RWPE2 (cell line): ENCODE data around the gene LIN28A.

Source experiments
- ATAC-seq: fragments of 200-7000 bp; cut with Tn5 transposase; 3 replicates; pipeline ENCODE4 v1.9.1; 2021; ENCODE audit warnings: low read depth
- DNase-seq: peaks from one replicate; pipeline ENCODE4 v3.0.0-alpha.2; 2020; ENCODE audit warnings: low spot score
- H3K27ac ChIP-seq: fragments of 450-650 bp; 2 replicates; pipeline ENCODE4 v1.5.1; 2017; ENCODE audit warnings: mild to moderate bottlenecking; ENCODE audit not compliant: poor library complexity, severe bottlenecking
- H3K27me3 ChIP-seq: fragments of 250-450 bp; sonication (Bioruptor Pico); 2 replicates; pipeline ENCODE4 v1.5.1; 2021; ENCODE audit warnings: mild to moderate bottlenecking, moderate library complexity; ENCODE audit not compliant: insufficient read depth, poor library complexity, severe bottlenecking
- H3K36me3 ChIP-seq: fragments of 250-450 bp; sonication (Bioruptor Pico); 2 replicates; pipeline ENCODE4 v1.5.1; 2020; ENCODE audit warnings: low read depth, mild to moderate bottlenecking, moderate library complexity
- H3K4me1 ChIP-seq: fragments of 250-450 bp; sonication (Bioruptor Pico); 2 replicates; pipeline ENCODE4 v1.5.1; 2021; ENCODE audit warnings: mild to moderate bottlenecking, moderate library complexity; ENCODE audit not compliant: insufficient read depth, poor library complexity, severe bottlenecking
- H3K4me3 ChIP-seq: fragments of 250-450 bp; sonication (Bioruptor Pico); 2 replicates; pipeline ENCODE4 v1.5.1; 2021; ENCODE audit warnings: mild to moderate bottlenecking, moderate library complexity; ENCODE audit not compliant: severe bottlenecking
- H3K9me3 ChIP-seq: fragments of 250-450 bp; sonication (Bioruptor Pico); 2 replicates; pipeline ENCODE4 v1.5.1; 2021; ENCODE audit warnings: mild to moderate bottlenecking, moderate library complexity; ENCODE audit not compliant: severe bottlenecking
- TF ChIP-seq, protein P1 (sequence below): fragments of 450-650 bp; IDR thresholded peaks from one replicate; pipeline ENCODE4 v1.5.1; 2017; ENCODE audit warnings: mild to moderate bottlenecking, moderate library complexity; ENCODE audit not compliant: poor library complexity, severe bottlenecking

Gene LIN28A

GRCh38 chr1:26468911-26469310, 58.3 kb downstream of the LIN28A start:
- ATAC-seq (no peak), DNase-seq (no peak)
- no peaks in the 10 kb centered on the region for H3K9me3 ChIP-seq
- no peaks in the 10 kb centered on the region for H3K27me3 ChIP-seq
- peak overlapping the region; percentile 91 for H3K27ac ChIP-seq
- peaks cover 42% of the 10 kb centered on the region for H3K36me3 ChIP-seq
- TF ChIP-seq, protein P1, sequence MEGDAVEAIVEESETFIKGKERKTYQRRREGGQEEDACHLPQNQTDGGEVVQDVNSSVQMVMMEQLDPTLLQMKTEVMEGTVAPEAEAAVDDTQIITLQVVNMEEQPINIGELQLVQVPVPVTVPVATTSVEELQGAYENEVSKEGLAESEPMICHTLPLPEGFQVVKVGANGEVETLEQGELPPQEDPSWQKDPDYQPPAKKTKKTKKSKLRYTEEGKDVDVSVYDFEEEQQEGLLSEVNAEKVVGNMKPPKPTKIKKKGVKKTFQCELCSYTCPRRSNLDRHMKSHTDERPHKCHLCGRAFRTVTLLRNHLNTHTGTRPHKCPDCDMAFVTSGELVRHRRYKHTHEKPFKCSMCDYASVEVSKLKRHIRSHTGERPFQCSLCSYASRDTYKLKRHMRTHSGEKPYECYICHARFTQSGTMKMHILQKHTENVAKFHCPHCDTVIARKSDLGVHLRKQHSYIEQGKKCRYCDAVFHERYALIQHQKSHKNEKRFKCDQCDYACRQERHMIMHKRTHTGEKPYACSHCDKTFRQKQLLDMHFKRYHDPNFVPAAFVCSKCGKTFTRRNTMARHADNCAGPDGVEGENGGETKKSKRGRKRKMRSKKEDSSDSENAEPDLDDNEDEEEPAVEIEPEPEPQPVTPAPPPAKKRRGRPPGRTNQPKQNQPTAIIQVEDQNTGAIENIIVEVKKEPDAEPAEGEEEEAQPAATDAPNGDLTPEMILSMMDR: no peak
- H3K4me3 ChIP-seq: no peak overlapping the region
- H3K4me1 ChIP-seq: peaks cover 17% of the 10 kb centered on the region

- H3K36me3 ChIP-seq: peaks cover 43% of the 10 kb centered on the region
- peaks cover 18% of the 10 kb centered on the region for H3K4me1 ChIP-seq
- H3K27me3 ChIP-seq: no peaks in the 10 kb centered on the region
- TF ChIP-seq, protein P1: no peak
- no peak overlapping the region for H3K4me3 ChIP-seq
- no peak for ATAC-seq
- DNase-seq: no peak
- H3K27ac ChIP-seq: peak overlapping the region; percentile 91
- H3K9me3 ChIP-seq: no peaks in the 10 kb centered on the region
Observed at GRCh38 chr1:26469558-26469957, 58.9 kb downstream of the LIN28A start.

DNA sequence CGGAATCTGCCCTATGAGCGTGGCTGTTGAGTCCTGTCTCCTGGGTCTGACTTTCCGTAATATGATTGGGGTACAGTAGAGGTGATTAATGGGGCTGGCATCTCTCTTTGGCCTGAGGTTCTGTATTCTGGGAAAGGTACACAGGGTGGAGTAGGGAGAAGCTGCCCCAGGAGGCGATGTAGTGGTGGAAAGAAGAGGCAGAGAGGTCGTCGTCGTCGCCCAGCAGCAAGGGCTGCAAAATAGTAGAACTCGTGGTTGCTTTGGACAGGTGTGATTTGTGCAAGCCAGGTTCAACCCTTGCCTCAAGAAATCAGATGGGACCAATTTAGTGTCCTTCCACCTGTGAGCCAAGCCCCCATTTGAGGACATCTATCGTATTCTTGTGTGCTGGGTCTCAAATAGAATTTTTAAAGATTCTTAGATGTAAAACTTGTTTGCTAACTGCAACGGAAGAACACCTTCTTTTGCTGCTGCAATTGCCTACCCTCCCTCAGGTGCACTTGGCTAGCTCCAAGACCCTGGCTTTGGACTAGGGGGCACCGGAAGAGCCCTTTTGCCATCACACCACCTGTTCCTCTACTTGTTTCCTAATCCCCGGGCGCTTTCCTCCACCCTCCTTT, 60.4 kb downstream of the LIN28A start:
- TF ChIP-seq, protein P1: peak; percentile 1
- ATAC-seq (peak; percentile 66), DNase-seq (no peak)
- Histone ChIP-seq H3K4me1 (peaks cover 18% of the 10 kb centered on the region), H3K27ac (peak overlapping the region; percentile 91), H3K4me3 (no peak overlapping the region), H3K27me3 (no peaks in the 10 kb centered on the region), H3K36me3 (peaks cover 45% of the 10 kb centered on the region), H3K9me3 (no peaks in the 10 kb centered on the region)

GRCh38 chr1:26471498-26472319, 61.1 kb downstream of the LIN28A start:
- Histone ChIP-seq H3K27ac (peak overlapping the region; percentile 91), H3K4me3 (peak overlapping the region; percentile 85), H3K4me1 (peaks cover 18% of the 10 kb centered on the region), H3K9me3 (no peaks in the 10 kb centered on the region), H3K36me3 (peaks cover 45% of the 10 kb centered on the region), H3K27me3 (no peaks in the 10 kb centered on the region)
- ATAC-seq (peak; percentile 50), DNase-seq (peak; percentile 81)
- TF ChIP-seq, protein P1: no peak
